ENCODE data around the gene ZNF609. TPM values are rescaled to one million over a fixed set of nuclear protein-coding genes. Genes with fewer than 3 reads are reported as not detected.

The ZNF609 gene
- total RNA-seq, 1 experiment from 2014 or later, result 12.9 TPM

GRCh38 chr15:64702816-64703631 is 242.6 kb downstream of the ZNF609 start:
- peak; percentile 94 for DNase-seq (ENCODE audit: low read depth, low spot score)
- in situ Hi-C loops (cut with HindIII; ENCODE audit: low pct_unique_long_range_greater_than_20kb, low sequenced_read_pairs), result no loop called here

- no peak for DNase-seq (ENCODE audit: low read depth, low spot score)
- in situ Hi-C loops (cut with HindIII; ENCODE audit: low pct_unique_long_range_greater_than_20kb, low sequenced_read_pairs), result no loop called here
Measured at GRCh38 chr15:64703632-64703959, 243.2 kb downstream of the ZNF609 start.

- no peak for DNase-seq (ENCODE audit: low read depth, low spot score)
- in situ Hi-C loops (cut with HindIII; ENCODE audit: low pct_unique_long_range_greater_than_20kb, low sequenced_read_pairs), result no loop called here
Measured at GRCh38 chr15:64705006-64705405, 244.6 kb downstream of the ZNF609 start.

- in situ Hi-C loops (cut with HindIII; ENCODE audit: low pct_unique_long_range_greater_than_20kb, low sequenced_read_pairs), result no loop called here
- DNase-seq (ENCODE audit: low read depth, low spot score), result no peak
Measured at GRCh38 chr15:64706011-64706911, 245.9 kb downstream of the ZNF609 start.

- in situ Hi-C loops (cut with HindIII; ENCODE audit: low pct_unique_long_range_greater_than_20kb, low sequenced_read_pairs), result no loop called here
- no peak for DNase-seq (ENCODE audit: low read depth, low spot score)
Measured at GRCh38 chr15:64710676-64711428, 250.5 kb downstream of the ZNF609 start.

- DNase-seq (ENCODE audit: low read depth, low spot score), result no peak
- in situ Hi-C loops (cut with HindIII; ENCODE audit: low pct_unique_long_range_greater_than_20kb, low sequenced_read_pairs), result no loop called here
Measured at GRCh38 chr15:64712353-64712752, 252.0 kb downstream of the ZNF609 start.

- in situ Hi-C loops (cut with HindIII; ENCODE audit: low pct_unique_long_range_greater_than_20kb, low sequenced_read_pairs), result no loop called here
- no peak for DNase-seq (ENCODE audit: low read depth, low spot score)
Measured at GRCh38 chr15:64713592-64713991, 253.2 kb downstream of the ZNF609 start.

- no peak for DNase-seq (ENCODE audit: low read depth, low spot score)
- in situ Hi-C loops (cut with HindIII; ENCODE audit: low pct_unique_long_range_greater_than_20kb, low sequenced_read_pairs), result no loop called here
Measured at GRCh38 chr15:64716452-64716851, 256.1 kb downstream of the ZNF609 start.

- no peak for DNase-seq (ENCODE audit: low read depth, low spot score)
- in situ Hi-C loops (cut with HindIII; ENCODE audit: low pct_unique_long_range_greater_than_20kb, low sequenced_read_pairs), result no loop called here
Measured at GRCh38 chr15:64717130-64717529, 256.8 kb downstream of the ZNF609 start.

- no peak for DNase-seq (ENCODE audit: low read depth, low spot score)
- in situ Hi-C loops (cut with HindIII; ENCODE audit: low pct_unique_long_range_greater_than_20kb, low sequenced_read_pairs), result no loop called here
Measured at GRCh38 chr15:64717735-64718495, 257.5 kb downstream of the ZNF609 start.

GRCh38 chr15:64720188-64720587 is 259.8 kb downstream of the ZNF609 start:
- in situ Hi-C loops (cut with HindIII; ENCODE audit: low pct_unique_long_range_greater_than_20kb, low sequenced_read_pairs), result no loop called here
- DNase-seq (ENCODE audit: low read depth, low spot score), result no peak

- DNase-seq (ENCODE audit: low read depth, low spot score), result no peak
- in situ Hi-C loops (cut with HindIII; ENCODE audit: low pct_unique_long_range_greater_than_20kb, low sequenced_read_pairs), result no loop called here
Measured at GRCh38 chr15:64730151-64730550, 269.8 kb downstream of the ZNF609 start.

GRCh38 chr15:64731012-64731804 is 270.8 kb downstream of the ZNF609 start:
- DNase-seq (ENCODE audit: low read depth, low spot score), result peak; percentile 80
- in situ Hi-C loops (cut with HindIII; ENCODE audit: low pct_unique_long_range_greater_than_20kb, low sequenced_read_pairs), result no loop called here

GRCh38 chr15:64731805-64732151 is 271.4 kb downstream of the ZNF609 start:
- no peak for DNase-seq (ENCODE audit: low read depth, low spot score)
- in situ Hi-C loops (cut with HindIII; ENCODE audit: low pct_unique_long_range_greater_than_20kb, low sequenced_read_pairs), result no loop called here

- DNase-seq (ENCODE audit: low read depth, low spot score), result no peak
- in situ Hi-C loops (cut with HindIII; ENCODE audit: low pct_unique_long_range_greater_than_20kb, low sequenced_read_pairs), result no loop called here
Measured at GRCh38 chr15:64732156-64732860, 271.9 kb downstream of the ZNF609 start.

Measured in SK-MEL-5 (cell line).